Measurements from ENCODE around the gene MED13L.

- TF ChIP-seq TAF1 (IDR thresholded peaks at IDR 0.05; ENCODE audit: borderline replicate concordance, low read depth, low read length) (no peak), CTCF (IDR thresholded peaks at IDR 0.05) (no peak), USF2 (IDR thresholded peaks at IDR 0.05; ENCODE audit: borderline replicate concordance, low read depth, low read length) (no peak), SIN3A (IDR thresholded peaks at IDR 0.05; ENCODE audit: borderline replicate concordance, low read depth, low read length) (no peak), RFX5 (IDR thresholded peaks at IDR 0.05; ENCODE audit: low read length) (no peak), FOXM1 (IDR thresholded peaks at IDR 0.05; ENCODE audit: low read depth) (no peak), EZH2phosphoT487 (IDR thresholded peaks at IDR 0.05; ENCODE audit: borderline replicate concordance, low read depth) (no peak), POLR2AphosphoS5 (IDR thresholded peaks at IDR 0.05; ENCODE audit: low read depth, low read length) (no peak), EP300 (IDR thresholded peaks at IDR 0.05; ENCODE audit: borderline replicate concordance in 1 of 2, low read depth in 1 of 2, low read length in 1 of 2) (no peak), NRF1 (IDR thresholded peaks at IDR 0.05; ENCODE audit: low read depth, low read length) (no peak)
These were observed 19.8 kb upstream of the MED13L start for GRCh38 chr12:116297224-116297834.

Measured in SK-N-SH (cell line).